NCI-H1694 (cell line): ENCODE results near the gene STARD8.

Source experiments
- DNase-seq: peaks from one replicate; lab custom pipeline; 2025; lab: John Stamatoyannopoulos, UW

The STARD8 gene

DNA sequence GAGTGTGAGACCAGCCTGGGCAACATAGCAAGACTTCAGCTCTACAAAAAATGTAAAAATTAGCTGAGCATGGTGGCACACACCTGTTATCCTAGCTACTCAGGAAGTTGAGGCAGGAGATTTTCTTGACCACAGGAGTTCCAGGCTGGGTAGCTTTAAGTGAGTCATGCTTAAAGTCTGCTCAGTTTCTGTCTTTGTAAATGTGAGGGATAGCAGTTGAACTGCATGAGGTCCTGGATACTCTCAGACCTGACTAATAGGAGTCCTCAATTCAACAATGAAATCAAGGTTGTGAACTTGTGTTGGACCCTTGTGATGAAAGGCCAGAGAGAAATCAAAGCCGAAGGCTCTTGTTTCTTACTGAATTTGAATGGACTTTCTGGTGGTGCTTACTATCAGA lies 45.2 kb downstream of the STARD8 start:
- no peak for DNase-seq

DNA sequence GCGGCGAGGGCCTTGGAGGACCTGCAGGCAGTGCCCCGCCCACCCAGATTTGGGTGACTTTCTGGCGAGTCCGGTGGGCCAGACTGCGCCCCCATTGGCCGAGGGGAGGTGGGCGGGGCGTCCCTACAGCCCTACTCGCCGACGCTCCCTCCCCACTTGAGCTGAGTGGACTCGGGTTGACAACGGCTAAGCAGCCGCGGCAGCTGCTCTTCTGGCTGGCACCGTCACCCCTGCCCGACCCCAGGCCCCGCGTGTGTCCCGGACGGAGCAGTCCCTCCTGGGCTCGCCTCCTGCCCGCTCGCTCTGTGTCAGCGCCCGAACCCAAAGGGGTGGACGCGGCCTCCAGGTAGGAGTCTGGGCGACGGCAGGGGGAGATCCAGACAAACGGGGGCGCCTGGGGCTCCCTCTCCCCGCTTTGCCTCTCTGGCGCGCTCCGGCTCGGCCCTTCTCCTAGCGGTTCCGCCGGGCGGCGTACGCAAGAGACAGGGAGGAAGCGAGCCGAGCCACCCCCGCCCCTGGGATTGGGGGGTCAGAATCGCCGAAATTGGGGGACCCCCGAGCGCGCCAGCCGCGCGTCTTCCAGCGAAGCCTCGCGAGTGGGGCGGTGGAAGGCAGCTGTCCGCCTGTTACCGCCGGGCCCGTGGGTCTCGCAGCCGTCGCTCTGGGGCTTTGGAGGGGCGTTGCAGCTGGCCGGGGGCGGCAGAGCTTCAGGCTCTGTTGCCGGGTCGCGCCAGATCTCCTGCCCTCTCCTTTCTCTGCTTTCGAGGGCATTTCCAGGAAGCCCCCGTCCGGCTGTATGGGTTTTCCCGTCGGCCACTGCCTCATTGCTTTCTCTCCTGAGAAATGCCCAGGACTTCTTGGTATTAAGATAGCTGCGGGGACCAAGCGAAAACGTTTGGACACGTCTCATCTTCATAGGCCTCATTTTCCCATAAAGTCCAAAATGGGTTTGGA lies 46.3 kb downstream of the STARD8 start:
- DNase-seq: no peak

DNA sequence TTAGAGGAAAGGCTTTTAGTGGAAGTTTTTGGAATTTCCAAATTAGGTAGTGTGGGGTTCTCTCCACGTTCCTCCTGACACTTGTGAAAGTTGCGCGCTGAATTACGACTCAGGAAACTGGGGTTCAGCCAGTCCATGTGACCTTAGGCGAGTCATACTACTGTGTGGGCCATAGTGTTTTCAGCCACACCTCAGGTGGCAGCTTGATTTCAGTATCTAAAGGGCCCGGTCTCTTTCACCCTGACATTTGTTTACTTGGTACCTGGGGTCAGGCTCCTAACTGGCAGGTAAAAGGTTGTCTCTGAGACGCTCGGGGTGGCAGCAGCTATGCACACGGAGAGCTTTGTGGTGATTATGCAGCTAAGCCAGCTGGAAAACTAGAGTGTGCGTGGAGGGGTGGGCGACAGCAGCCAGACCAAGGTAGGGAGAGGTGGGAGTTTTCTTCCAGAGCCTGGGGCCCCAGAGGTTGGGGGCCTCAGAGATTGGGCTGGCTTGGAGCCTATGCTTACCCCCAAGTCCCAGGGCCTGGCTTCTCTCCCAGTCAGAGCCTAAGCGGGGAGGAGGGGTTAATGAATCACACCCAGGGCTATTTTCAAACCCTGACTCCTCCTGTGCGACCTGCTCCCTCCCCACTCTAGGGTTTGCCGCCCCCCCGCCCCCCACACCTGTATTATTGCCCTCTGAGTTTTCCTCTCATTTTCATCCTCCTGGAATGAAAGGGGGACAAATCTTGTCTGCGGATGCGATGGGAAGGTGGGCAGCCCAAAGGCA lies 47.2 kb downstream of the STARD8 start:
- DNase-seq: no peak

DNA sequence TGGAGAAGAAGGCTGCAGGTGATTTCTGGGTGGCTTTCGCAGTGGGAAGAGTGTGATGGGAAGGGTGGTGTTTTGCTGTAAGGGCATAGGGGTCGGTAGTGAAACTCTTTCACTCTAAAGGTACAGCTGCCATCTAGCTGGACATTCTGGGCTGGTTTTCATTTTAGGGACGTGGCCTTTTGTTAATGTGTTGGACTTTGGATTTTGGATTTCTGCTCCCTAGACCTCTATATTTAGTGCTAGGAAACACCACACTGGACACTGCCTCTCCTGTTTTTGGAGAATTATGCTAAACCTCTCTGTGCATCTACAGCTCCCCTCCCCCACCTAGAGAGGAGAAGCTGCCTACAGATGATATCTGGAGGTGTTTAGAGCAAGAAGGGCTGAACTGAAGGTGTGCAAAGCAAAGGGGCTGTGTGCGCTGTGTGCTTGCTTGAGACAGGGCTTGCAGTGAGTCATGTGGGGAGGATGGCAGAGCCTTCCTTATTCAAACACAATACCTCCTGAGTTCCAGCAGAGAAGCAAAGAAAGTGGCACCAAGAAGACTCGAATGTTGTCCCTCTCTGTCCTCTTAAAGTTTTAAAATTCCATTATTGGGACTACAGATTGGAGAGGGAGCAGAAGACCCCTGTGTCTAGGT lies 47.9 kb downstream of the STARD8 start:
- no peak for DNase-seq

DNA sequence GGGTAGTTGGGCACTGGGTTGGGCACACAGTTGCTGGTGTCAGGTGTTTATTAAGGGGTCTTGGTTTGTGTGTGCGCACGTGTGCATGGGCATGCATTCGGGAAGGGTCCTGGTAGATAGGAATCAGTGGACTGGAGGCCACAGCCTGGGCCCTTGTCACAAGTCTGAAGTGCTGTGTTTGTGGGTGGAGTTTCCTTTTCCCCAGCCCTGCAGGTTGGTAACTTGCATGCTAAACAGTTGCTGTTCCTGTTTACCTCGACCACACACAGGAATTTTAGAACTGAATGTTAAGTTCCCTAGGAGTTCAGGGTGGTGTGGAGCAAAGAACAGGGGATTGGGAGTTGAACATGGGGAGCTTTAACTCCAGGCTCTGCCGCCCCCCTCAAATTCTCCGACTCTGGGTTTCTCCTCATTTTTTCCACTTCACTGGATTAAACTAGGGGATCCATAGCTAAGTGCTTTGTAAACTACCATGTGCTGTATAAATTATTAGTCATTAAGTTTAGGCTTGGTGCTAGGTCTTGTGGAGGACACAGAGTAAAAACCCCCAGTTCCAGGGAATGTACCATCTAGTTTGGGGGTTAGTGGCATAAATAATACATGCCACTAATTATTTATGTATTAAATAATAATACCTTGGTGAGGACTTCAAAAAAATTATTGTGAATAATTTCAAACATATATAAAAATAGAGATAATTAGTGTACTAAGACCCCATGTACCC lies 49.0 kb downstream of the STARD8 start:
- no peak for DNase-seq

DNA sequence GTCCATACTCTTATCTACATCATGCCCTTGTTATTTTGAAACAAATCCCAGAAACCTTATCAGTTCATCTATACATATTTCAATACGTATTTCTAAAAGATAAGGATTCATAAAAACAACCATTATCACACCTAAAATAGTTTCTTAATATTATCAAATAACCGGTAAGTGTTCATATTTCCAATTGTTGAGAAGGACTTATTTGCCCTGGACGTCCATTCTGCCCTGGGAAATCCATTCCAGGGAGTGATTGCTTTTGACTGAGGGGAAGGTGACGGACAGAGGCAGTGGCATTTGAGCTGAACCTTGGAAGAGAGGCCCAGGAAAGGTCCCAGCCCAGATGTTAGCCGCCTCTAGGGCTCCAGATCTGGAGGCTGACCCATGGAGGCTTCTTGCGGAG lies 49.6 kb downstream of the STARD8 start:
- no peak for DNase-seq

DNA sequence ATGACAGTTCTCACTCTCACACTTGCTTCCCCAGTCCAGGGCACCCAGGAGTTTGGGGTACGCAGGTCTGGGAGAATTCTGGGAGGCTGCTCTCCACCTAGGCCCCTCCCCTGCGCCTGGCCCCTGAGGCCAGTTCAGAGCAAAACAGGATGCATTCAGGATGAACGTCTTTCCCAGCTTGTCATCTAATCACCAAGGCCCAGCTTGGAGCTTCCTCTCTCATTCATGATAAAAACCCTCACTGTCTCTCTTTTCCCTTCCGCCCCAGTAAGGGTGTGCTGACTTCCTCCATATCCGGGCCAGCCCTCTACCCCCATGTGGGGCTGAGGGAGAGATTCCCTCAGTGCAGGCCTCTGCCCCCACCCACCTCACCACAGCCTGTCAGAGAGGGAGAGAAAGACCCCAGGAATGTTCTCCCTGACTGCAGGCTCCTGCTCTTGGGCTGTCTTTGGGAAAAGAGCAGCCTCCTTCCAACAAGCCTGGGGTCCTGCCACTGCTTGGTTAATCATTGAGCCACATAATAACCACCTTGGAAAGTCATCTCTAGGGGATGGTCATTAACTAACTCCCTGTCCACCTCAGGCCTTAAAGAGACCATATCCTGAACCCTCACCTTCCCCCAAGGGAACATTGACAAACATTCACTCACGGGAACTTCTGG lies 50.1 kb downstream of the STARD8 start:
- no peak for DNase-seq

DNA sequence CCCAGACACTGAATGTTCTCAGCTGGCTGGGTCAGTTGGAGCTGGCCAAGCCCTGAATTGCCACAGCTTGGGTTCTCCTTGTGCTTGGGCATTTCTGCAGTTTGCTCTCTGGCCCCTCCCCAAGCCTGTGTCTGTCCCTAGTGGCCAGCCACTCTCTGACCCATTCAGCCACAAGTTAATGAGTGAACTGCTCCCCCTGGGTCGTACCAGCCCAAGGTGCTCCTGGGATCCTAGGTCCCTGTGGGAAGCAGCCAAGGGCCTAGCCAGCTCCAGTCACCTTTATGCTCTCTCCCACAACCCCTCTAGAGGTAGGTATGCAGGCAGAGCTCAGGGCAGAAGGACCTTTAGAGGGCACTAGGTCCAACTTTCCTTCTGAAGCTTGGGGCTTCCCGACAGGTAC lies 51.5 kb downstream of the STARD8 start:
- no peak for DNase-seq

DNA sequence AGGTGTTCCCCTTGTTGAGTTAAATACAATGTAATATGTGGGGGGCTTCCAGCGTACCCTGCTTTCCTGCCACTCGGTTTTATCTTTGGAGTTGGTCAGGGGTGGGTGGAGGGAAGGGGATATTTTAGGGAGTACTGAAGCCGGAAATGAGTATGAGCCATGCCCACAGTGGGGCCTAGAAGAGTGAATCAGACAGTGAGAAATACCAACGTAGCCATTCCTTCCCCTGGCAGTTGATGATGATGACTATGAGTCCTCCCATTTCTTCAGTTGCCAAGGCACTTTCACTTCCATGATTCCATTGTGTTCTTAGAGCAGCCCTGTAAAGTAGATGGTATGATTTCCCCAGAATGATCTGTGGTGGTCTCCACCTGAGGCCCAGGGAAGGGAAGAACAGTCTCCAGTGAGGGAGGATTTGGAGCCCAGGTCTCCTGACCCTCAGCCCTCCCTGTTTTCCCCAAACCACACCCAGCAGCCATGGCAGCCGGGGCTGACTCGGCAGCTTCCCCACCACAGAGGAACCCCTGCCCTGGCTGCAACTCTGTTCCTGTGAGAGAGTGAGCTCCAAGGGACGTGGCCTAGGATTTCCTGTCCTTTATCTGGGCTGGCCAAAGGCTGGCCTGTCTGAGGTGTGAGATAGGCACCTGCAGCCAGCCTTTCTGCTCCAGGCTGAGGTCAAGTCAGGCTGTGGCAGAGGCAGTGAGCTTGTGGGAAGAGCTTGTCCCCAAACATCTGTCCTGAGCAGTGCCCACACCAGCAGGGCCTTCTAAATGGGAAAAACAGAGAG lies 52.7 kb downstream of the STARD8 start:
- no peak for DNase-seq

DNA sequence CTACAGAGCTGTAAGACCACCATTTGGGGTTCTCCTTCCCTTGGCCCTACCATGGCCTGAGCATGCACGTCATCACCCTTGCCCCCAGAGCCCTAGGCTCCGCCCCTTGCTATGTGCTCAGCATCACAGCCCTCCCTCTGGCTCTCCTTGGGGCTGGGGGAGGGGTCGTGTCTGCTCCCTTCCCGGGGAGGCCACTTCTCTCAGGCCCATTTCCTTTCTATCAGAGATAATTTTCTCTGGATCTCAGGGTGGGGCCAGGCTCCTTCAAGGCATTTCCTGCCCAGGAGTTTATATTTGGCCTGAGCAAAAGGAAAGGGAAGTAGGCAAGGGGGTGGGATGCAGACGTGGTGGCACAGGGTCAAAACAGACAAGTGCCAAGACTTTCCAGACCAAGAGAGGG lies 55.9 kb downstream of the STARD8 start:
- no peak for DNase-seq

DNA sequence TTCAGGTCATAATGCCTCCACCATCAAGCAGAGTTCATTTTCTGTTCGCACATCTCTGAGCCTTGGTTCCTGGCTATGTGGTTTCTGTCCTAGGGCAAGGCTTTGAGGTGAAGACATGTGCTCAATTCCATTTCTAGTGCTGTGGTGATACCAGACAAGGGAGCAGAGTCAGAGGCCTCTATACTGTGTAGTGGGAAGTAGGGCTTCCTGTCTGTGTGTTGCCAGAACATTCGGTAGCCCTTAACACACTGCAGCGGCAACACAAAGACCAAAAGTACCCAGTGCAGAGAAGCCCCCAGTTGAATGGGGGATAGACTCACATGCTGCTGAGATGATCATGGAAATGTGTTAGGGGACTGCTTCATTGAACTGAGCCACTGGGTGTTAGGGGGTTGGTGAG lies 56.4 kb downstream of the STARD8 start:
- DNase-seq: no peak

DNA sequence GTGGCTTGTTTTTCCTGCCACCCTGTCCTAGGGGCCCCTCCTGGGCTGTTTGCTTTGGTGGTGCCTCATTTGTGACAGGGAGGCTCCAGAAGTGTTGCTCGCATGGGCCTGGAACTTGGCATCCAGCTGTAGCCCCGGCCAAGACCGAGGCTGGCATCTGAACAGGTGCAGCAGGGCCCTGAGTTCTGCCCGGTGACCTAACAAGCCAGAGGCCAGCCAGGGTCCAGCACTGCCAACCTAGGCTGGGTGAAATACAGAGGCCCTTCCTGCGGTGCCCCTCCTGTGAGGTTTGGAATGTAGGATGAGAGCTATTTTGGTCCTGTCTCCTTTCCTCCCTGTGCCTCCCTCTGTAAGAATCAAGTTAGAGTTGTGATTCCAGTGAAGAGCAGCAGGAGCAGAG lies 58.5 kb downstream of the STARD8 start:
- no peak for DNase-seq

DNA sequence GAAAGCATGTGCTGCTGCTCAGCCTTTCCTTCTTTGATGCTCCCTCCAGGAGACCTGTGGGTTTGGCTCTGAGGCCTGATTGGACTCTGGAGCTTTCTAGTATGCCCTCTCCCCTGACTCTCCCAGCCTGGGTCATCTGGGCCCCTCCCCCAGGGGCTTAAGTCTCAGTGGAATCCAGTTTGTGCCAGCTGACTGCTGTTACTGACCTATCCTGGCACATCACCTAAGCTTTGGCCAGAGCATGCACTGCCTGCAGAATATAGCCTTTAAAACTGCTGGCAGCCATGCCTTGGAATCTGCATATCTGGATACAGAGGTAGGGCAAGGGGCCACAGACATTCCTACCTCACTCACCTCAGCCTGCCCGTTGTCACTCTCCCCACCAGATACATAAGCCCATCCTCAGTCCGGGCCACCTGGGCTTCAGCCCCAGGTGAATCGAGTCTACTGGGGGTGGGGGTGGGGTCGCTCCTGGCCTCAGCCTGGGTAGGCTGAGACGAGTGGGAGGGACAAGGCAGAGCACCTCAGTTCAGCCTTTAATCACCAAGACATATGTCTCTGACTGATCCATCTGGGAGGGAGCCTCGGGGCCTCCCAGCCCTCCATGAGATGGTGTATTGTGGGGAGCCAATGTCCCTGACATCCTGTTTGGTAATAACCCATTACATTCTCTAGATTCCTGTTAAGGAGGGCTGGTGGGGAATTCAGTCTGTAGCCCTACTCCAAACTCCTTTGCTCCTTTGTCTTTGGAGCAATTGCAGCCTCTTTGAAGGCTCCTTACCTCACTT lies 61.2 kb downstream of the STARD8 start:
- no peak for DNase-seq

DNA sequence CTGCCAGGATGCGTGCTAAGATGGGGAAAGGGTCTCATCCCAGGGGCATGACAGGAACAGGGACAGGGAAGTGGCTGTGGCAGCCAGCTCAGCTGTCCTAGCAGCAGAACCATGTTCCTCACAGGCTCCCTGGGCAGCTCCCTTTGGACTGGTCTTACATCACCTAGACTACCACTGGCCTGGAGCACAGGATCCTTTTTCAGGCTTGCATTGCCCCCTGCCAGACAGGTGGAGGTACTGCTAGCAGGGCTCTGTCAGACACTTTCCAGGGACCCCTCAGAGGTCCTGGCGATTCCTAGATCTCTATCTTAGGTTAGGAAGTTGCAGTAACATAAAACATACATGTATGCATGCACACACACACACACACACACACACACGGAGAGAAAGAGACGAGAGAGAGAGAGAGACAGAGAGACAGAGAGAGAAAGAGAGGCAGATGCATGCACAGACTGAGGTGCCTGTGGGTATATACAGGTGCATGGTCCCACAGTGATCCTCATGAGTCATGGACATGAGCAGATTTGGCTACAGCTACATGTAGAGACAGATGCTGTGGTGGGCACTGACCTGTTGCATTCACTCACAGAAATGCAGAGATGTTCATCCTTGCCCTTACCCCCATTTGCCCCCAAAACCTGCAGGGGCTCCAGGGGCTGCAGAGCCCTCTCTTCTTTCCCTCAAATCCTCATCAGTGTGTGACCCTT lies 63.6 kb downstream of the STARD8 start:
- no peak for DNase-seq

DNA sequence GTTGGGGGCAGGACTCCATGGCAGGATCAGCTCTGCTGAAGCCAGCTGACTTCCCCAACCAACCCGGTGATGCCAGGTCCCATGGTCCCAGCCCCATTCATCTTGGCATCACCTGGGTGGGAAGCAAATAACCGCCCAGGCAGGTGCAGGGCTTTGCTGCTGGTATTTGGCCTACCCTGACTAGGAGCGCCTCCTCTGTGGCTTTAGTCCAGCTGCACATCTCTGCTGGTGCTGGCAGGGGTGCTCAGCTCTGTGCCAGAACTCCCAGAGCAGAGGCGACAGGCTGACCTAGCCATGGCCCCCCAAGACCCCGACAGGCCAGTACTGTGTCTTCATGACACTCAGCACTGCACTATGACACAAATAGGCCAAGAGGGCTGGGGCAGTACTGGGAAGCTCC lies 64.4 kb downstream of the STARD8 start:
- DNase-seq: no peak

DNA sequence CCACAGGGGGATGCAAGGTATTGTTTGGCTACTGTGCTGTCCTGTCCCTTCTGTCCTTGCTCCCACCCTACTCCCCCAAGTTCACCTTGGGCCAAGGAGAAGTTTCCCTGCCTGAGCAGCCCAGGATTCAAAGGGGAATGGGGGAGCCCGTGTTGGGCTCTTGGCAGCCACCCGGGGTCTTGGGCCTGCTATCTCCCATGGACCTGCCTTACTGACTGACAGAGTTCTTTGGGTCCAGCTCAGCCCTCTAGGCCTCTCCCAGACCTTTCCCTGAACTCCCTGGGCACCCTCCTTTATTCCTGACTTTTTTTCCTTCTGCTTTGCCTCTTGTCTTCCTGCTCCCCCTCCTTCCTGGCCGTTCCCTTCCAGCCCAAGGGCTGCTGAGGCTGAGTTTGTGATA lies 67.4 kb downstream of the STARD8 start:
- DNase-seq: no peak

DNA sequence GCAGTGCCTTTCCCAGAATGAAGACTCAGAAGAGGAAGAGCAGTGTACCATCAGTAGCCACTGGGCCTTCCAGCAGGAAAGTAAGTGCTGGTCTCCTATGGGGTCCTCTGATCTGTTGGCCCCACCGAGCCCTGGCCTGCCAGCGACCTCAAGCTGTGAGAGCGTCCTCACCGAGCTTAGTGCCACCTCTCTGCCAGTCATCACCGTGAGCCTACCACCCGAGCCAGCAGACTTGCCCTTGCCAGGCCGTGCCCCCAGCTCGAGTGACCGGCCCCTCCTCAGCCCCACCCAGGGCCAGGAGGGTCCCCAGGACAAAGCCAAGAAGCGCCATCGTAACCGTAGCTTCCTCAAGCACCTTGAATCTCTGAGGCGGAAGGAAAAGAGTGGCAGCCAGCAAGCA lies 69.7 kb downstream of the STARD8 start:
- DNase-seq: no peak

DNA sequence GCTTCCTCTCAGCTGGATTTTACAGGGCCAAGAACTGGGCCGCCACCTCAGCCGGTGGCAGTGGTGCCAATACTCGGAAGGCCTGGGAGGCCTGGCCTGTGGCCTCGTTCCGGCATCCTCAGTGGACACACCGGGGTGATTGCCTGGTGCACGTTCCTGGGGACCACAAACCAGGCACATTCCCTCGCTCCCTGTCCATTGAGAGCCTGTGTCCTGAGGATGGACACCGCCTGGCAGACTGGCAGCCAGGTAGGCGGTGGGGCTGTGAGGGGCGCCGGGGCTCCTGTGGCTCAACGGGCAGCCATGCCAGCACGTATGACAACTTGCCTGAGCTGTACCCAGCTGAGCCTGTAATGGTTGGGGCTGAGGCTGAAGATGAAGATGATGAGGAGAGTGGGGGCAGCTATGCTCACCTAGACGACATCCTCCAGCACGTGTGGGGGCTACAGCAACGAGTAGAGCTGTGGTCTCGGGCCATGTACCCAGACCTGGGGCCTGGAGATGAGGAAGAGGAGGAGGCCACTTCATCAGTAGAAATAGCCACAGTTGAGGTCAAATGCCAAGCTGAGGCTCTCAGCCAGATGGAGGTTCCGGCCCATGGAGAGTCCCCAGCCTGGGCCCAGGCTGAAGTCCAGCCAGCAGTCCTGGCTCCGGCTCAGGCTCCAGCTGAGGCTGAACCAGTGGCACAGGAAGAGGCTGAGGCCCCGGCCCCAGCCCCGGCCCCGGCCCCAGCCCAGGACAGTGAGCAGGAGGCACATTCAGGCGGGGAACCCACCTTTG lies 70.4 kb downstream of the STARD8 start:
- no peak for DNase-seq

DNA sequence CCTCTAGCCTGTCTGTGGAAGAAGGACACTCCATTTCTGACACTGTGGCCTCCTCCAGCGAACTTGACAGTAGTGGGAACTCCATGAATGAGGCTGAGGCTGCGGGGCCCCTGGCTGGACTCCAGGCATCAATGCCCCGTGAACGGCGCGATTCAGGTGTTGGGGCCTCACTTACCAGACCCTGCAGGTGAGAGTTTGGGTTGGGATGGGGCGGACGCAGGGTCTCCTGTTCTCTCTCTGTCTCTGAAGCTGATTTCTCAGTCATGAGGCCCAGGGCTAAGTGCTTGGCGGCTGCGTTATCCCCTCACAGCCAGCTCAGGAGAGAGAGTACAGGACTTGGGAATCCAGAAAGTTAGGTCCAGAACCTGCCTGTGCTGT lies 71.0 kb downstream of the STARD8 start:
- DNase-seq: no peak
